PC-9 (cell line): Measurements from ENCODE around the gene GALNT2. TPM values are rescaled to one million over a fixed set of nuclear protein-coding genes. Genes with fewer than 3 reads are reported as not detected.

Source experiments
- BruUV-seq: library from RNA; stranded (reverse); fragments of 400-500 nt; replicated peaks from 2 replicates; lab custom pipeline; 2021; lab: Mats Ljungman, UMichigan
- CTCF ChIA-PET: fragments of 300-600 bp; sonication (Branson Sonifier 250); formaldehyde crosslinking; loops from one replicate; lab custom pipeline; 2022; ENCODE audit warnings: antibody characterized with exemption; lab: Charles Lee
- POLR2A ChIA-PET: fragments of 300-600 bp; sonication (Branson Sonifier 250); formaldehyde crosslinking; loops from one replicate; lab custom pipeline; 2022; ENCODE audit warnings: antibody characterized with exemption; ENCODE audit not compliant: unreplicated experiment; lab: Charles Lee
- DNase-seq, 2 experiments: peaks; one replicate each; pipeline versions ENCODE4 v3.0.0 to v3.0.0-alpha.2; 2015 to 2022; ENCODE audit warnings: mixed read lengths in 1 of 2
- H2AFZ ChIP-seq: fragments of 200-600 bp; sonication (generic); 2 replicates; pipeline ENCODE4 v1.8.1; 2017; ENCODE audit warnings: antibody characterized with exemption
- H3F3A ChIP-seq: fragments of 200-600 bp; sonication (generic); 2 replicates; pipeline ENCODE4 v1.8.1; 2017; ENCODE audit warnings: antibody characterized with exemption, mild to moderate bottlenecking, low read depth; ENCODE audit not compliant: insufficient read depth
- H3K27ac ChIP-seq: fragments of 200-600 bp; sonication (generic); 2 replicates; pipeline ENCODE4 v1.6.1; 2016; ENCODE audit warnings: mixed run types
- H3K27me3 ChIP-seq: fragments of 200-600 bp; sonication (generic); 2 replicates; pipeline ENCODE4 v1.6.1; 2016; ENCODE audit warnings: low read depth, mixed run types; ENCODE audit not compliant: insufficient read depth
- H3K36me3 ChIP-seq: fragments of 200-600 bp; sonication (generic); 2 replicates; pipeline ENCODE4 v1.6.1; 2016; ENCODE audit warnings: low read depth, mixed run types
- H3K4me1 ChIP-seq: fragments of 200-600 bp; sonication (generic); replicated peaks from 2 replicates; pipeline ENCODE4 v1.6.1; 2016; ENCODE audit warnings: mixed run types; ENCODE audit not compliant: insufficient read depth
- H3K4me2 ChIP-seq: fragments of 200-600 bp; sonication (generic); 2 replicates; pipeline ENCODE4 v1.6.1; 2017; ENCODE audit warnings: mixed run types
- H3K4me3 ChIP-seq: fragments of 200-600 bp; sonication (generic); 2 replicates; pipeline ENCODE4 v1.6.1; 2016; ENCODE audit warnings: mixed run types
- H3K79me2 ChIP-seq: fragments of 200-600 bp; sonication (generic); 2 replicates; pipeline ENCODE4 v1.6.1; 2017; ENCODE audit warnings: low read depth, mixed run types
- H3K9me2 ChIP-seq: fragments of 200-600 bp; sonication (generic); 2 replicates; pipeline ENCODE4 v1.8.1; 2017; ENCODE audit warnings: mild to moderate bottlenecking; ENCODE audit not compliant: insufficient read depth
- H3K9me3 ChIP-seq: fragments of 200-600 bp; sonication (generic); 2 replicates; pipeline ENCODE4 v1.8.1; 2016; ENCODE audit warnings: low read depth; ENCODE audit not compliant: insufficient read depth
- H4K20me1 ChIP-seq: fragments of 200-600 bp; sonication (generic); 2 replicates; pipeline ENCODE4 v1.8.1; 2017; ENCODE audit not compliant: insufficient read depth
- EZH2 ChIP-seq: fragments of 200-600 bp; sonication (generic); IDR thresholded peaks from 2 replicates; pipeline ENCODE4 v1.8.0; 2017; ENCODE audit warnings: antibody characterized with exemption, low read depth
- intact Hi-C: fragments of 100-400 bp; cut with micrococcal nuclease; formaldehyde crosslinking; loops from one replicate; pipeline ENCODE4 v1.10.0; 2022; ENCODE audit not compliant: unreplicated experiment
- total RNA-seq: library from RNA; stranded (reverse); gene quantifications from 2 replicates; pipeline ENCODE4 v1.2.3, GENCODE V29; 2021
- TF ChIP-seq, protein P1 (sequence below): fragments of 200-600 bp; sonication (generic); conservative IDR thresholded peaks from 2 replicates; pipeline ENCODE4 v1.6.1; 2017; ENCODE audit warnings: mixed run types, antibody characterized with exemption, mild to moderate bottlenecking, moderate library complexity

Gene GALNT2
- total RNA-seq, 1 experiment from 2014 or later: 121 TPM

DNA sequence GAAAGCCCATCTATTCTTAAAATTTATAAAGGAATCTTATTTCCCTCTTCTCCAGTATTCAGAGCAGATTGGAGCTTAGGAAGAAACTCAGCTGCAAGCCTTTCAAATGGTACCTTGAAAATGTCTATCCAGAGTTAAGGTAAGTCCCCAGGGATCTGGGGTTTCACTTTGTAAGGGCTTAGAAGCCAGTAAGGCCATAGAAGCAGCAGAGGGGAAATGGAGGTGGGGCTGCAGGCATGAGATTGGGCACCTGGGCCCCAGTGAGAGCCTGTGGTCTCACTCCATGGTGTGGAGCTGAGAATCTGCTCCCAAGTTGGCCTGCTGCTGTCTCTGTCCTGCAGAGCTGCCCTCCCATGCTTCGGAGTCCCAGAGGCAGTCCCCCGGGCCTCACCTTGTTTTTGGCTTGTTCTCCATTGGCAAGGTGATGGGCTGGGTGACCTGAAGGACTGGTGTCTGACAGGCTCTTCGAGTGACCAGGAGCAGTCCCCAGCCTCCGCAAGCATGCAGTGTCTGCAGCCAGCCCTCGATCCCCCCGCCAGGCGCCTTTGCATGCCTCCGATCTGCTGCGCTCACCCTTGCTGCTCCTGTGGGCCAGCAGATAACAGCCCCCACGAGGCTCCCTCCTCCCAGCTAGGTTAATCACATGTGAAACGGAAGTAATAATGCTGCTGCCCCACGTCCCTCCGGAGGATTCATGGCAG is 196.0 kb downstream of the GALNT2 start:
- Histone ChIP-seq H3K4me2 (no peak overlapping the region), H4K20me1 (no peaks in the 10 kb centered on the region), H3K36me3 (no peaks in the 10 kb centered on the region), H3K27me3 (no peaks in the 10 kb centered on the region), H3K9me2 (no peaks in the 10 kb centered on the region), H3K79me2 (no peaks in the 10 kb centered on the region), H3K4me3 (no peak overlapping the region), H3F3A (no peaks in the 10 kb centered on the region), H2AFZ (no peak overlapping the region), H3K4me1 (no peaks in the 10 kb centered on the region), H3K27ac (no peak overlapping the region), H3K9me3 (no peaks in the 10 kb centered on the region)
- intact Hi-C loops: loop anchor here (10.0 kb wide), 1 partner anchor 158 kb away; no protein-coding TSS in a partner anchor
- ChIA-PET POLR2A (no interaction called here), CTCF (no interaction called here)
- no peak for TF ChIP-seq EZH2
- TF ChIP-seq, protein P1, sequence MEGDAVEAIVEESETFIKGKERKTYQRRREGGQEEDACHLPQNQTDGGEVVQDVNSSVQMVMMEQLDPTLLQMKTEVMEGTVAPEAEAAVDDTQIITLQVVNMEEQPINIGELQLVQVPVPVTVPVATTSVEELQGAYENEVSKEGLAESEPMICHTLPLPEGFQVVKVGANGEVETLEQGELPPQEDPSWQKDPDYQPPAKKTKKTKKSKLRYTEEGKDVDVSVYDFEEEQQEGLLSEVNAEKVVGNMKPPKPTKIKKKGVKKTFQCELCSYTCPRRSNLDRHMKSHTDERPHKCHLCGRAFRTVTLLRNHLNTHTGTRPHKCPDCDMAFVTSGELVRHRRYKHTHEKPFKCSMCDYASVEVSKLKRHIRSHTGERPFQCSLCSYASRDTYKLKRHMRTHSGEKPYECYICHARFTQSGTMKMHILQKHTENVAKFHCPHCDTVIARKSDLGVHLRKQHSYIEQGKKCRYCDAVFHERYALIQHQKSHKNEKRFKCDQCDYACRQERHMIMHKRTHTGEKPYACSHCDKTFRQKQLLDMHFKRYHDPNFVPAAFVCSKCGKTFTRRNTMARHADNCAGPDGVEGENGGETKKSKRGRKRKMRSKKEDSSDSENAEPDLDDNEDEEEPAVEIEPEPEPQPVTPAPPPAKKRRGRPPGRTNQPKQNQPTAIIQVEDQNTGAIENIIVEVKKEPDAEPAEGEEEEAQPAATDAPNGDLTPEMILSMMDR: no peak
- no peak for DNase-seq
- no TSS peak for BruUV-seq

DNA sequence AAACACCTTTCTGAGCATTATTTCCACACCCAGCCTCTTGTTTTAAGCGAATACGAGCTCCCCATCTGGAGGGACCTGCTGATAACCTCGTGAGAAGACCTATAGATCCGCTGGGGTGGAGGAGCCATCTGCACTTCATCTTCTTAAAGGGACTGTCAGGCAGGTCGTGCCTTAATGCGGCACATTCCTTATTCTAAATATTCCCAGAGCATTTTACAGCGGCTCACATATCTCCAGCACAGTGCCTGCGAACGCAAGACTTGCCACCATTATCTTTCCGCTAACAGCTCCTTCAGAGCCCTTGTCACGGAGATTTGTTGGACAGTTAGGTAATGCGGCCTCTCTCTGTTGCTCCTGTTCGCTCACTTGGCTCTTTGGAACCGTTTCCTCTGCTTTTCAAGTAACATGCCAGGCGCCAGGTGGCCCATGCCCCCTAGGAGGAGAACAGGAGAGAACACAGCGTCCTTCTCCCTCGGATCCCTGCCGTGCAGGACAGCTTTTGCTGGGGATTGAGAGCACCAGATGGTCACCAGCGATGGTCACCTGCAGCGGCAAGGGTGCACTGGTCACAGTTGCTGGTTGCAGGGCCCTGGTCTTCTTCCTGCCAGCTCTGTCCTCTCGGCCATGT is 196.6 kb downstream of the GALNT2 start:
- BruUV-seq: no TSS peak
- CTCF ChIA-PET: no interaction called here
- intact Hi-C loops: loop anchor here (10.0 kb wide), 1 partner anchor 159 kb away; no protein-coding TSS in a partner anchor

DNA sequence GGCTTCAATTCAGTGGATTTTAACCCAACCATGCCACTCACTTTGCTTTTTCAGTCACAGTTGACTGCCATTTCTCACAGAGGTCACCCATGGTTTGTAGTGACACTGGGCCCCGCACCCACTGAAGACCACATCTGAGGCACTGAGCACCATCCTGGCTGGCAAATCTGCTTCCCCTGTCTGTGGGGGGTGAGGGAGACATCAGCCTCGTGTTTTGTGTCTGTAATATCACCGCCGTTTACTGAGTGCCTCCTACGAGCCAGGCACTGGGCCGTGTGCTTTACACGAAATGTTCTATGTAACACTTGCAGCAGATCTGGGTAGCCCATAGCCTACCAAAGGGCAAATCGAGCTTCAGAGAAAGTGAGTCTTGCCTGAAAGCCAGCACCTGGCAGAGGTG is 197.3 kb downstream of the GALNT2 start:
- intact Hi-C loops: loop anchor here (10.0 kb wide), 1 partner anchor 160 kb away; no protein-coding TSS in a partner anchor
- Histone ChIP-seq H3K79me2 (no peaks in the 10 kb centered on the region), H2AFZ (no peak overlapping the region), H3K4me1 (no peaks in the 10 kb centered on the region), H3K4me3 (no peak overlapping the region), H3K36me3 (no peaks in the 10 kb centered on the region), H3K27ac (no peak overlapping the region), H3F3A (no peaks in the 10 kb centered on the region), H3K27me3 (no peaks in the 10 kb centered on the region), H3K4me2 (no peak overlapping the region), H4K20me1 (no peaks in the 10 kb centered on the region), H3K9me2 (no peaks in the 10 kb centered on the region), H3K9me3 (no peaks in the 10 kb centered on the region)
- ChIA-PET CTCF (no interaction called here), POLR2A (no interaction called here)
- TF ChIP-seq EZH2: no peak
- TF ChIP-seq, protein P1: no peak
- no peak for DNase-seq
- no TSS peak for BruUV-seq

More for the DNA sequence above, 196.6 kb downstream of the GALNT2 start:
- no peaks in the 10 kb centered on the region for H3K9me2 ChIP-seq
- no peaks in the 10 kb centered on the region for H3K79me2 ChIP-seq
- no peak overlapping the region for H2AFZ ChIP-seq
- H3K27me3 ChIP-seq: no peaks in the 10 kb centered on the region
- no peaks in the 10 kb centered on the region for H3K4me1 ChIP-seq
- POLR2A ChIA-PET: no interaction called here
- no peaks in the 10 kb centered on the region for H3F3A ChIP-seq
- no peaks in the 10 kb centered on the region for H3K9me3 ChIP-seq
- H3K4me2 ChIP-seq: no peak overlapping the region
- H3K4me3 ChIP-seq: no peak overlapping the region
- DNase-seq: no peak
- H3K27ac ChIP-seq: no peak overlapping the region
- TF ChIP-seq, protein P1: no peak
- no peak for TF ChIP-seq EZH2
- H3K36me3 ChIP-seq: no peaks in the 10 kb centered on the region
- no peaks in the 10 kb centered on the region for H4K20me1 ChIP-seq
